Measurements from ENCODE around the gene VPS26C. TPM values are rescaled to one million over a fixed set of nuclear protein-coding genes. Genes with fewer than 3 reads are reported as not detected.

Gene VPS26C
- total RNA-seq, 2 experiments from 2014 or later, result 70.9 to 73.4 TPM

DNA sequence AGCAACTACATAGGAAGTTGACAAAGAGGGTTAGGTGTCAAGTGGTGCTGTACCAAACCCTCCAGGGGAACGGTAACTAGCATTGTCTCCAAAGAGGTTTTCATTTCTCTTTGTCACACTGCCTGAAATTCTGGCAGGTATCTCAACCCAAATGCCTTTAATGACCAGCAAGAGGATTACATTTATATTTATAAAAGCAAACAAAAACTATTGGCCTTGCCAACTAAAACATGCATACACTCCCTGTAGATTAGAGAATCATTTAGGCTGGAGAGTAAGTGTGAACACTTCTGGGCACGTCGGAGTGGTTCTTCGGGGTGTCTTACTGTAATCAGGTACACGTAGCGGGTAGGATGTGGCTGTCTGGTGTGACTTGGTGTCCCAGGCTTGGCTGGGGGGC lies 84.9 kb downstream of the VPS26C start:
- no peak for DNase-seq
- POLR2A ChIA-PET, result no interaction called here
- Mint-ChIP-seq H3K9me3 (peaks cover 4% of the 10 kb centered on the region), H3K27ac (no peak overlapping the region), H3K36me3 (ENCODE audit: low read depth) (peaks cover 49% of the 10 kb centered on the region), H3K4me1 (ENCODE audit: low read depth) (peaks cover 16% of the 10 kb centered on the region), H3K27me3 (no peaks in the 10 kb centered on the region), H3K4me3 (no peak overlapping the region)
- ATAC-seq, result no peak
- CTCF ChIA-PET, result no interaction called here
- intact Hi-C loops (cut with micrococcal nuclease), result no loop called here
- TF ChIP-seq, protein P1, sequence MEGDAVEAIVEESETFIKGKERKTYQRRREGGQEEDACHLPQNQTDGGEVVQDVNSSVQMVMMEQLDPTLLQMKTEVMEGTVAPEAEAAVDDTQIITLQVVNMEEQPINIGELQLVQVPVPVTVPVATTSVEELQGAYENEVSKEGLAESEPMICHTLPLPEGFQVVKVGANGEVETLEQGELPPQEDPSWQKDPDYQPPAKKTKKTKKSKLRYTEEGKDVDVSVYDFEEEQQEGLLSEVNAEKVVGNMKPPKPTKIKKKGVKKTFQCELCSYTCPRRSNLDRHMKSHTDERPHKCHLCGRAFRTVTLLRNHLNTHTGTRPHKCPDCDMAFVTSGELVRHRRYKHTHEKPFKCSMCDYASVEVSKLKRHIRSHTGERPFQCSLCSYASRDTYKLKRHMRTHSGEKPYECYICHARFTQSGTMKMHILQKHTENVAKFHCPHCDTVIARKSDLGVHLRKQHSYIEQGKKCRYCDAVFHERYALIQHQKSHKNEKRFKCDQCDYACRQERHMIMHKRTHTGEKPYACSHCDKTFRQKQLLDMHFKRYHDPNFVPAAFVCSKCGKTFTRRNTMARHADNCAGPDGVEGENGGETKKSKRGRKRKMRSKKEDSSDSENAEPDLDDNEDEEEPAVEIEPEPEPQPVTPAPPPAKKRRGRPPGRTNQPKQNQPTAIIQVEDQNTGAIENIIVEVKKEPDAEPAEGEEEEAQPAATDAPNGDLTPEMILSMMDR (IDR thresholded peaks at IDR 0.05), result no peak

DNA sequence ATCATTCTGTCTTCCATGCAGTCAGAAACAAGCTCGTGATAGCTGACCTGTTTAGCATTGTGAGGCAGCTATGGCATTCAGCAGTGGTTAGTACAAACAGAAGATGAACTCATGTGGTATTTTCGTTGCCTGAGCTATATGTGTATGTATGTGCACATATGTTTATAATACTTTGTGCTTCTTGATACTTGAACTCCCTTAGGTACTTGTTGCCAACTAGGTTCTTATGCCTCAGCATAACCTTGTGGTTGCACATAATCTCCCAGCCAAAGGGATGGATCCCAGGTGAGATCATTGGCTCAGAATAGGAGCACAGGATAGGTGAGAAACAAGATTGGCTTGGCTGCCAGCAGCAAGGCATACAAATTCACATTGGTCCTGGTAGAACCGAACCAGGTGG lies 86.1 kb downstream of the VPS26C start:
- intact Hi-C loops (cut with micrococcal nuclease), result no loop called here
- no peaks in the 10 kb centered on the region for H3K27me3 Mint-ChIP-seq
- ChIA-PET CTCF (interaction anchor here (0.7 kb wide), 1 partner anchor 34 kb away, joined by 3 read pairs; no protein-coding TSS in a partner anchor), POLR2A (no interaction called here)
- H3K27ac Mint-ChIP-seq, result no peak overlapping the region
- ATAC-seq (no peak), DNase-seq (no peak)
- H3K4me1 Mint-ChIP-seq (ENCODE audit: low read depth), result peaks cover 13% of the 10 kb centered on the region
- TF ChIP-seq, protein P1 (IDR thresholded peaks at IDR 0.05), result no peak
- peaks cover 52% of the 10 kb centered on the region for H3K36me3 Mint-ChIP-seq (ENCODE audit: low read depth)
- peaks cover 4% of the 10 kb centered on the region for H3K9me3 Mint-ChIP-seq
- no peak overlapping the region for H3K4me3 Mint-ChIP-seq

DNA sequence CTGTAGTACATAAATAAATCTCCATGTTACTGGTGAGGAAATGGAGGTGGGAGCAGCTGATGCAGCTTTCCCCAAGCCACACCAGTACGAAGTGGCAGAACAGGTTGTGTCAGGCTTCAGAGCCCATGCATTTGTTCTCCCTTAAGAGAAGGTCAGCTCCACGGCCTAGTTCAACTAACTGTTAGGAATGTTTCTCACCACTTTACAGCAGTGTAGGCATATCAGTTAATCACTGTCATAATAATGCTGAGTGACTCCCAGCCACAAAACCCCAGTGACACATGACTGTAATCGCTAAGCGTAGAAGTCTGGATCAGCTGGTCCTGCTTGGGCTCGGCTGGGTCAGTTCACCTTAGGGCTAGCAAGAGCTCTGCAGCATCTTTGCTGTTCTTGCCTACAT lies 90.4 kb downstream of the VPS26C start:
- Mint-ChIP-seq H3K9me3 (peaks cover 4% of the 10 kb centered on the region), H3K4me1 (ENCODE audit: low read depth) (no peaks in the 10 kb centered on the region), H3K27ac (no peak overlapping the region), H3K36me3 (ENCODE audit: low read depth) (peaks cover 53% of the 10 kb centered on the region), H3K4me3 (no peak overlapping the region), H3K27me3 (no peaks in the 10 kb centered on the region)
- no peak for ATAC-seq
- TF ChIP-seq, protein P1 (IDR thresholded peaks at IDR 0.05), result no peak
- POLR2A ChIA-PET, result no interaction called here
- CTCF ChIA-PET, result no interaction called here
- no peak for DNase-seq
- intact Hi-C loops (cut with micrococcal nuclease), result no loop called here

Other genes starting within 250 kb of the VPS26C start
- 10 to 100 TPM; 23.4 to 24.3 TPM for gene PIGP, start 194.3 kb downstream of the VPS26C start, total RNA-seq
- gene TTC3, start 194.1 kb downstream of the VPS26C start, total RNA-seq, result 10 to 100 TPM; 70.2 to 74.0 TPM
- gene DYRK1A, start 99.4 kb upstream of the VPS26C start, total RNA-seq, result 10 to 100 TPM; 57.5 to 58.7 TPM